NCI-H526 treated with DMSO at 0.1 percent for 48 hours (cell line): ENCODE results near the gene ANAPC4.
"Not testable (repeated sequence)": the region's sequence is repeated elsewhere in the genome, so short reads cannot be mapped to it uniquely, and the experiment has no call there.

Experiments
- DNase-seq: peaks from one replicate; lab custom pipeline; 2025; lab: John Stamatoyannopoulos, UW

ANAPC4 gene

GRCh38 chr4:25376754-25377571 is at the start of gene ANAPC4:
TSS of gene ANAPC4 (plus strand) at chr4:25377263. CDS start at chr4:25377428, 165 bp downstream.
- DNase-seq, result peak; percentile 80

- DNase-seq, result not testable (repeated sequence)
Measured at GRCh38 chr4:25328463-25328862, 48.6 kb upstream of the ANAPC4 start.

- no peak for DNase-seq
Measured at GRCh38 chr4:25330335-25330734, 46.7 kb upstream of the ANAPC4 start.

GRCh38 chr4:25330905-25331808 is 45.9 kb upstream of the ANAPC4 start:
- no peak for DNase-seq

GRCh38 chr4:25343671-25344070 is 33.4 kb upstream of the ANAPC4 start:
- DNase-seq, result no peak

GRCh38 chr4:25345744-25346143 is 31.3 kb upstream of the ANAPC4 start:
- DNase-seq, result no peak

- DNase-seq, result no peak
Measured at GRCh38 chr4:25346913-25347312, 30.1 kb upstream of the ANAPC4 start.

- DNase-seq, result no peak
Measured at GRCh38 chr4:25347473-25347872, 29.6 kb upstream of the ANAPC4 start.

- no peak for DNase-seq
Measured at GRCh38 chr4:25347971-25348370, 29.1 kb upstream of the ANAPC4 start.

- DNase-seq, result no peak
Measured at GRCh38 chr4:25350561-25350960, 26.5 kb upstream of the ANAPC4 start.

GRCh38 chr4:25351777-25352416 is 25.2 kb upstream of the ANAPC4 start:
- no peak for DNase-seq

- no peak for DNase-seq
Measured at GRCh38 chr4:25356068-25356467, 21.0 kb upstream of the ANAPC4 start.

GRCh38 chr4:25358515-25359275 is 18.4 kb upstream of the ANAPC4 start:
- DNase-seq, result no peak

- no peak for DNase-seq
Measured at GRCh38 chr4:25361253-25361652, 15.8 kb upstream of the ANAPC4 start.

GRCh38 chr4:25367004-25367621 is 9.9 kb upstream of the ANAPC4 start:
- DNase-seq, result no peak

GRCh38 chr4:25367877-25368276 is 9.2 kb upstream of the ANAPC4 start:
- no peak for DNase-seq

GRCh38 chr4:25368315-25368714 is 8.7 kb upstream of the ANAPC4 start:
- no peak for DNase-seq

GRCh38 chr4:25370242-25370641 is 6.8 kb upstream of the ANAPC4 start:
- DNase-seq, result peak; percentile 12

GRCh38 chr4:25372549-25372948 is 4.5 kb upstream of the ANAPC4 start:
- DNase-seq, result not testable (repeated sequence)

GRCh38 chr4:25377572-25378436 is 741 bp downstream of the ANAPC4 start:
- DNase-seq, result no peak
